22Rv1 (cell line): Measurements from ENCODE around the gene ZNF385C.

Experiments used
- H3K27ac ChIP-seq: fragments of 450-650 bp; 2 replicates; pipeline ENCODE4 v1.5.1; 2017
- CTCF ChIP-seq: fragments of 450-650 bp; IDR thresholded peaks from 2 replicates; pipeline ENCODE4 v1.5.1; 2017; ENCODE audit warnings: mild to moderate bottlenecking
- ZFX ChIP-seq: fragments of 450-650 bp; IDR thresholded peaks from 2 replicates; pipeline ENCODE4 v1.6.1; 2017; ENCODE audit warnings: antibody characterized with exemption, borderline replicate concordance

Gene ZNF385C

DNA sequence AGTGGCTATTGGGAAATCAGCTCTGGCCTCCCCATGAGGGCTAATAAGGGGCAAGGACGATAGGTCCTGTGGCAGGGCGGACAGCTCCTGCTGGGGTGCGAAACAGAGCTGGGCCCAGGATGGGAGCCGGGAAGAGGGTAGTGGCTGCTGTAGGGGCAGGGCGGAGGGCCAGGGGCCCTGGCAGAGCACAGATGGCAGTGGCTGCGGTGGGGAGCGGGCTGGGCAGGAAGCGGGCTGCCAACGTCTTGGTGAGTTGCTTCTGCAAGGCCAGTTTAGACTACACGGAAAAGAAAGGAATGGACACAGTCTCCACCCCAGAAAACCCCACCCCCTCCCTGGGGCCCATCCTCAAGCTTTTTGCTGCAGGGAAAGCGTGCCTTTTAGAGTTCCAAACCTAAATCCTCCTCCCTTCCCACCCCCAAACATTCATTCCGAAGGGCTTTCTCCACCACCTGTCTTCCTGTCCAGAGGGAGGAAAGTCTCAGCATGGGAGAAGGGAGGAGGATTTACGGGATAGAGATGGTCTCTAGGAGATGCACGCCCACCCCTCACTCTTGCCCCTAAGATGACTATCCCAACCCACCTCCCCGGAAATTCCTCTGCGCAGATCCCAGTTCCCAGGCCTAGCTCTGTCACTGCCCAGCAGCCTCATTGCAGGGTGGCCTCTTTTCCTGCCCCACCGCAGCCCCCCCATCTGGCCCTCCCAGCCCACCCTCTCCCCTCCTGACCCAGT lies 71.2 kb downstream of the ZNF385C start:
- no peak overlapping the region for H3K27ac ChIP-seq
- TF ChIP-seq CTCF: no peak
- no peak for TF ChIP-seq ZFX

- no peak overlapping the region for H3K27ac ChIP-seq
- TF ChIP-seq CTCF (no peak), ZFX (no peak)
Observed at GRCh38 chr17:42025936-42026335, 72.3 kb downstream of the ZNF385C start.

DNA sequence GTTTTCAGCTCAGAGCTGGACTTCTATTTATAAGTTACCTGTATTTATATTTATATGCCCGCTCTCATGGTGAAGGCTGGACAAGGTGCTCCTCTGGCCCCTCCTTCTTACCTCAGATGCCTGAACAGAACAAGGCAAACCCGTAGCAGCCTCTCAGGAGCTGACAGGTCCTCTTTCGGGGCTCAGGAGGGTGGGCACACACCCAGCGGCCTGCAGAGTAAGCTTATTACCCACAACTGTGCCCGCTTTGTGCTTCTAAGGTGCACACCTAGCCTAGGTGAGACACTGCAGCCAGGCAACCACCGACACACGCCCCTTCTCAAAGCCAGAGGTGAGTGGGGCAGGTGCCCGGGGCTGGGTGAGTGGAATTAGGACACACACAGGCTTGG lies 73.1 kb downstream of the ZNF385C start:
- peak overlapping the region; percentile 32; the same call in 1 of the 2 replicates for H3K27ac ChIP-seq
- no peak for TF ChIP-seq ZFX
- TF ChIP-seq CTCF: peak; percentile 66

DNA sequence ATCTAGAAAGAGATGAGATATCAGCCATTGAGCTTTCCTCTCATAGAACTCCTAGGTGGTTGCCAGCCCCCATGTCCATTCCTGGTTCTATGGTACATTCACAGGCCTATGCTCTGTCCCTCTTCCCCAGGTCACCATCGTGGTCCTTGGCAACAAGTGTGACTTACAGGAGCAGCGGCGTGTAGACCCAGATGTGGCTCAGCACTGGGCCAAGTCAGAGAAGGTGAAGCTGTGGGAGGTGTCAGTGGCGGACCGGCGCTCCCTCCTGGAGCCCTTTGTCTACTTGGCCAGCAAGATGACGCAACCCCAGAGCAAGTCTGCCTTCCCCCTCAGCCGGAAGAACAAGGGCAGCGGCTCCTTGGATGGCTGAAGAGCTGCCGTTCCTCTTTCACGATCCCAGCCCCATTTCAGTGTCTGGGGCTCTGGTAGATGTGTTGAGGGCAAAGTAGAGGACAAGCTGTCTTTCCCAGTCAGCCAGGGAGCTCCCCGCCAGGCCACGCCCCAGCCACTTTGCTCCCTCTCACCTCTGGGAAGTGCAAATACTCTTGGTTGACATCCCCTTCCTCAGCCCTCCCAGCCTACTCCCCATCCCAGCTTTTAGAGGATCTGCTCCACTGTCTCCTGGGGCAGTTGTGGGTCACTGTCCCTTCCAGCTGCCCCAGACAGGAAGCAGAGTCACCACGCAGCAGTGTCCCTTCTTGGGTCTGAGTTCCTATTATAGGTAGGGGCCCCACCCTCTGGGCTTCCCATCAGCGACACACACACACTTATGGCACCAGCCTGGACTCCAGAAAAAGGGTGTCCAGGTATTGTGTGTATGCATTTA lies 74.5 kb downstream of the ZNF385C start:
- TF ChIP-seq ZFX (no peak), CTCF (no peak)
- H3K27ac ChIP-seq: peak overlapping the region; percentile 32; the same call in 1 of the 2 replicates

DNA sequence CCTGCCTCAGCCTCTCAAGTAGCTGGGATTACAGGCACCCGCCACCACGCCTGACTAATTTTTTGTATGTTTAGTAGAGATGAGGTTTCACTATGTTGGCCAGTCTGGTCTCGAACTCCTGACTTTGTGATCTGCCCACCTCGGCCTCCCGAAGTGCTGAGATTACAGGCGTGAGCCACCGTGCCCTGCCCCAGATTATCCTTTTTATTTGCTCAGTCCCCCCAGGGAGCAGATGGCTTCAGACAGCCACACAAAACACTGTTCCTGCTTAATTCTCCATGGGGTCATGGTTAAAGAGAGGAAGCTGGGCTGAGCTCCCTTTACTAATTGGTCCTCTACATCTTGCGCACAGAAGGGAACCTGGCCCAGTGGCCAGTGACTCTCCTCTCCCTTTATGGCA lies 77.4 kb downstream of the ZNF385C start:
- peak overlapping the region; percentile 58 for H3K27ac ChIP-seq

DNA sequence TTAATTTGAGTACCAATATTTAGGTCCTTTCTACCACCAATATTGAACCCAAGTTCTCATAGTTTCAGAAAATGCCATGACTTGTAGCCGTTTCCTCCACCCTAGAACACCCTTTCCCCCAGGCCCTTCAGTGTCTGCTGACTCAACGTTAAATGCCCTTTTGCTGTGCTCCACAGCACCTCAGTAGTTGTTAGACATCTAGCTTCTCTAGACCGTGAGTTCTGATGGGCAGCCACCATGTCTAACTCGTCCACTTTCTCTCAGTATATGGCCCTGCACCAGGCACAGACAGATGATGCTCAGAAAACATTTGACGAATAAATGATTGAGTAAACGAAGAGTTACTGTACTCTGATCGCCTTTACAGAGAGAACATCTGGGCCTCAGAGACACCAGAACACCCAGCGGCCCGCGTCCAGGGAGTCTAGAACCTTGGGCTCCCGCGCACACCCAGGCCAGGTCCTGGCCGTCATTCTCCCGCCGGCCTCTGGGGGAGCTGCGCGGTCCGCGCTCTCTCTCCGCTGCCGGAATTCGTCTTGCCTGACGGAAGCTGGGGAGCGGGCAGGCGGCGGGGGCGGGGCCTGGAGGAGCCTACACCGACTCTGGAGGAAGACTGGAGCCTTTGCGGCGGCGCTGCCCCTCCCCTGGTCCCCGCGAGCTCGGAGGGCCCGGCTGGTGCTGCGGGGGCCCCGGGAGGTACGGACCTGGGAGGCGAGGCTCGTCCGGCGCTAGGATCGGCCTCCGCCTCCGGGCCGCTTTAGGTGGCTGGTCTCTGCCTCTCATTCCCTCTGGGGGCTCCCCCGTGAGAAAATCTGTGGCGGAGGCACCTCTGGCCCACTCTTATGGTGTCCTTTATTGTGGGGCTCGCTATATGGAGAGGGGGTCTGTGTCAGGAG lies 78.5 kb downstream of the ZNF385C start, which contains the start of gene NKIRAS2:
NKIRAS2 (plus strand) TSS at position 582 of the 896 bp plus-strand sequence. CDS start 1,488 bp downstream, outside the sequence.
- TF ChIP-seq ZFX (no peak), CTCF (peak; percentile 95)

GRCh38 chr17:42018988-42019387 lies 79.3 kb downstream of the ZNF385C start:
- no peak overlapping the region for H3K27ac ChIP-seq
- TF ChIP-seq ZFX (no peak), CTCF (no peak)

More for the DNA sequence above, 78.5 kb downstream of the ZNF385C start, which contains the start of gene NKIRAS2:
- peak within 1 kb of the TSS; percentile 58 for H3K27ac ChIP-seq
